GM12878 (cell line): ENCODE measurements around the gene ZNF331. TPM values are rescaled to one million over a fixed set of nuclear protein-coding genes. Genes with fewer than 3 reads are reported as not detected.

Experiments used
- BACH1 ChIP-seq: fragments of 450-650 bp; IDR thresholded peaks from 2 replicates; pipeline ENCODE4 v1.6.1; 2017; ENCODE audit warnings: mild to moderate bottlenecking, borderline replicate concordance
- CBFB ChIP-seq: IDR thresholded peaks from 2 replicates; pipeline ENCODE4 v1.6.1; 2016; ENCODE audit warnings: antibody characterized with exemption, low read depth
- CBX5 ChIP-seq: sonication (generic); IDR thresholded peaks from 2 replicates; pipeline ENCODE4 v1.6.1; 2016; ENCODE audit warnings: low read depth, moderate library complexity, mild to moderate bottlenecking, inconsistent platforms
- FOXM1 ChIP-seq: IDR thresholded peaks from 2 replicates; pipeline ENCODE4 v1.6.1; 2012; ENCODE audit warnings: low read depth, mild to moderate bottlenecking, inconsistent platforms, low read length, moderate library complexity
- SIX5 ChIP-seq: IDR thresholded peaks from 2 replicates; pipeline ENCODE4 v1.6.1; 2011; ENCODE audit warnings: mild to moderate bottlenecking, low read depth, low read length, moderate library complexity; ENCODE audit not compliant: severe bottlenecking
- SREBF1 ChIP-seq: IDR thresholded peaks from 2 replicates; pipeline ENCODE4 v1.6.1; 2012; ENCODE audit warnings: mild to moderate bottlenecking, low read length
- SREBF2 ChIP-seq: IDR thresholded peaks from 2 replicates; pipeline ENCODE4 v1.6.1; 2012; ENCODE audit warnings: mild to moderate bottlenecking, low read length
- STAT3 ChIP-seq: IDR thresholded peaks from 2 replicates; pipeline ENCODE4 v1.6.1; 2011; ENCODE audit warnings: low read depth, low read length, improper control_type of control experiment
- SUPT20H ChIP-seq: IDR thresholded peaks from 2 replicates; pipeline ENCODE4 v1.6.1; 2011; ENCODE audit warnings: low read depth, mild to moderate bottlenecking, low read length, moderate library complexity, borderline replicate concordance; ENCODE audit not compliant: control insufficient read depth
- TCF7 ChIP-seq: IDR thresholded peaks from 2 replicates; pipeline ENCODE4 v1.6.1; 2014; ENCODE audit warnings: antibody characterized with exemption, borderline replicate concordance
- YBX1 ChIP-seq: fragments of 450-650 bp; IDR thresholded peaks from 2 replicates; pipeline ENCODE4 v1.6.1; 2016; ENCODE audit warnings: antibody characterized with exemption
- YY1 ChIP-seq: IDR thresholded peaks from 2 replicates; pipeline ENCODE4 v1.6.1; 2011; ENCODE audit warnings: low read depth, mild to moderate bottlenecking, low read length
- ZNF207 ChIP-seq: fragments of 450-650 bp; IDR thresholded peaks from 2 replicates; pipeline ENCODE4 v1.6.1; 2014; ENCODE audit warnings: antibody characterized with exemption, mild to moderate bottlenecking, borderline replicate concordance
- ZNF384 ChIP-seq: IDR thresholded peaks from 2 replicates; pipeline ENCODE4 v1.6.1; 2012; ENCODE audit warnings: low read depth, mild to moderate bottlenecking, low read length, improper control_type of control experiment, borderline replicate concordance
- ZNF622 ChIP-seq: fragments of 450-650 bp; IDR thresholded peaks from 2 replicates; pipeline ENCODE4 v1.6.1; 2017; ENCODE audit warnings: mild to moderate bottlenecking, inconsistent platforms
- polyA plus RNA-seq, 11 experiments: library from polyadenylated mRNA; depleted of rRNA in 4 of 11; unstranded in 6 of 11; stranded (reverse) in 5 of 11; fragments of >200 nt; fragmentation: Nextera tagmentation in 4 of 11; fragmentation: Illumina TruSeq in 1 of 11; extraction: Ambion mirVana in 4 of 11; extraction: Trizol in 1 of 11; gene quantifications; 1 replicate in 1 of 11; 2 replicates in 10 of 11; pipeline versions ENCODE4 v1.2.1 to v1.2.3, GENCODE V29; 2011 to 2016; ENCODE audit warnings: inconsistent platforms in 2 of 11, missing spikeins in 2 of 11, low read depth in 1 of 11
- total RNA-seq, 4 experiments: library from RNA; depleted of rRNA in 3 of 4; stranded (reverse); fragments of >200 nt in 3 of 4; fragmentation: Illumina TruSeq in 1 of 4; extraction: Trizol in 1 of 4; gene quantifications; 2 replicates each; pipeline versions ENCODE4 v1.2.1 to v1.2.3, GENCODE V29; 2013 to 2021
- TF ChIP-seq, protein P1 (sequence below): IDR thresholded peaks from 2 replicates; pipeline ENCODE4 v1.6.1; 2012; ENCODE audit warnings: low read depth, low read length, improper control_type of control experiment
- TF ChIP-seq, protein P2 (sequence below): IDR thresholded peaks from 2 replicates; pipeline ENCODE4 v1.6.1; 2012; ENCODE audit warnings: improper control_type of control experiment, low read depth, low read length; ENCODE audit not compliant: insufficient replicate concordance
- TF ChIP-seq, protein P3 (sequence below): fragments of 150-350 bp; IDR thresholded peaks from 2 replicates; pipeline ENCODE4 v1.6.1; 2014; ENCODE audit warnings: mild to moderate bottlenecking, low read depth, low read length
- TF ChIP-seq, protein P4 (sequence below): fragments of 450-650 bp; formaldehyde crosslinking; IDR thresholded peaks from 2 replicates; pipeline ENCODE4 v1.4.0; 2022; ENCODE audit warnings: mild to moderate bottlenecking, moderate library complexity

Gene ZNF331
- total and polyA plus RNA-seq, 10 of the 15 experiments (the other 5 are each of a cell fraction or from before 2014, with no cell fraction given): 2.6 to 11.5 (median 5.3) TPM

DNA sequence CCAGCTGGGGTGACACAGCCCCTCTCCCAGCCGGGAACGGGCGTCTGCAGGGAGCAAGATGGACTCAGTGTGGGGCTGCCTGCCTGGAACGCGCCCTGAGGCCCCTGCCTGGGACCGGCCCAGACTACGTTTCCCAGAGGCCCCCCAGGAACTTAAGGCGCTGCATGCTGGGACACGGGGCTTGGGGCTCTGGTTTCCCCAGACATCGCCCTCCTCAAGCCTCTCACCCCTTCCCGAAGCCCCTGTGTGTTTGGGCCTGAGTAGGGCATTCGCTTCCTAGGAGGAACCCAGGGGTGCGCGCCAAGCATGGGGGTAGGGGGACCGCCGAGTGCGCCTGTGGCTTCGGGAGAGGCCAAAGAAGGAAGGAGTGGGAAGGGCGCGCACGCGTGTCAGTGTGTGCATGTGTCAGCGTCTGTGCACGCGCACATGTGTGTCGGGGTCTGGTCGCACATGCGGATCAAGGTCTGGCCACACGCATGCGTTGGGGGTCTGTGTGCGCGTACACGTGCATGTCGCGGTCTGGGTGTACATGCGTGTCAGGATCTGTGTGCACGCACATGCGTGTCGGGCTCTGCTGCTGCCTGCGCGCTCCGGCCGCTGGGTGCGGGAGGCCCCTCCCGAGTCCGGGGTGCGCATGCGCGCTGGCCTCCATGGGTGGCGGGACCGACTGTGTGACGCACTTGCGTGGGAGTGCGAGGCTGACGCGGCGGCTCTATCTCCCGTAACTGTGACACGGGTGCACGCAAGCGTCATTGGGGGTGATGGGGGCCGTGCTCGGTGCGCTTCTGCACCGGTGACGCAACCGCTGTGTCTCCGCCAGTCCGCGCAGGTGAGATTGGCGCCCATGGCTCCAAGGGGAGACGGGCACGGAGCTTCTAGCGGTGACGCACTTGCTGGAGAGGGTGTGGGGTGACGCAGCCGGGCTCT is 16.2 kb downstream of the ZNF331 start (continued):
- no peak for TF ChIP-seq ZNF622
- TF ChIP-seq FOXM1: no peak
- TF ChIP-seq SUPT20H: no peak
- TF ChIP-seq SREBF2: no peak
- TF ChIP-seq YBX1: no peak
- no peak for TF ChIP-seq ZNF384
- TF ChIP-seq, protein P1, sequence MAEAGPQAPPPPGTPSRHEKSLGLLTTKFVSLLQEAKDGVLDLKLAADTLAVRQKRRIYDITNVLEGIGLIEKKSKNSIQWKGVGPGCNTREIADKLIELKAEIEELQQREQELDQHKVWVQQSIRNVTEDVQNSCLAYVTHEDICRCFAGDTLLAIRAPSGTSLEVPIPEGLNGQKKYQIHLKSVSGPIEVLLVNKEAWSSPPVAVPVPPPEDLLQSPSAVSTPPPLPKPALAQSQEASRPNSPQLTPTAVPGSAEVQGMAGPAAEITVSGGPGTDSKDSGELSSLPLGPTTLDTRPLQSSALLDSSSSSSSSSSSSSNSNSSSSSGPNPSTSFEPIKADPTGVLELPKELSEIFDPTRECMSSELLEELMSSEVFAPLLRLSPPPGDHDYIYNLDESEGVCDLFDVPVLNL: 0 out of 2 replicates have a peak, but pooled peaks have one; percentile 21
- peak; percentile 57 for TF ChIP-seq SIX5
- TF ChIP-seq, protein P2, sequence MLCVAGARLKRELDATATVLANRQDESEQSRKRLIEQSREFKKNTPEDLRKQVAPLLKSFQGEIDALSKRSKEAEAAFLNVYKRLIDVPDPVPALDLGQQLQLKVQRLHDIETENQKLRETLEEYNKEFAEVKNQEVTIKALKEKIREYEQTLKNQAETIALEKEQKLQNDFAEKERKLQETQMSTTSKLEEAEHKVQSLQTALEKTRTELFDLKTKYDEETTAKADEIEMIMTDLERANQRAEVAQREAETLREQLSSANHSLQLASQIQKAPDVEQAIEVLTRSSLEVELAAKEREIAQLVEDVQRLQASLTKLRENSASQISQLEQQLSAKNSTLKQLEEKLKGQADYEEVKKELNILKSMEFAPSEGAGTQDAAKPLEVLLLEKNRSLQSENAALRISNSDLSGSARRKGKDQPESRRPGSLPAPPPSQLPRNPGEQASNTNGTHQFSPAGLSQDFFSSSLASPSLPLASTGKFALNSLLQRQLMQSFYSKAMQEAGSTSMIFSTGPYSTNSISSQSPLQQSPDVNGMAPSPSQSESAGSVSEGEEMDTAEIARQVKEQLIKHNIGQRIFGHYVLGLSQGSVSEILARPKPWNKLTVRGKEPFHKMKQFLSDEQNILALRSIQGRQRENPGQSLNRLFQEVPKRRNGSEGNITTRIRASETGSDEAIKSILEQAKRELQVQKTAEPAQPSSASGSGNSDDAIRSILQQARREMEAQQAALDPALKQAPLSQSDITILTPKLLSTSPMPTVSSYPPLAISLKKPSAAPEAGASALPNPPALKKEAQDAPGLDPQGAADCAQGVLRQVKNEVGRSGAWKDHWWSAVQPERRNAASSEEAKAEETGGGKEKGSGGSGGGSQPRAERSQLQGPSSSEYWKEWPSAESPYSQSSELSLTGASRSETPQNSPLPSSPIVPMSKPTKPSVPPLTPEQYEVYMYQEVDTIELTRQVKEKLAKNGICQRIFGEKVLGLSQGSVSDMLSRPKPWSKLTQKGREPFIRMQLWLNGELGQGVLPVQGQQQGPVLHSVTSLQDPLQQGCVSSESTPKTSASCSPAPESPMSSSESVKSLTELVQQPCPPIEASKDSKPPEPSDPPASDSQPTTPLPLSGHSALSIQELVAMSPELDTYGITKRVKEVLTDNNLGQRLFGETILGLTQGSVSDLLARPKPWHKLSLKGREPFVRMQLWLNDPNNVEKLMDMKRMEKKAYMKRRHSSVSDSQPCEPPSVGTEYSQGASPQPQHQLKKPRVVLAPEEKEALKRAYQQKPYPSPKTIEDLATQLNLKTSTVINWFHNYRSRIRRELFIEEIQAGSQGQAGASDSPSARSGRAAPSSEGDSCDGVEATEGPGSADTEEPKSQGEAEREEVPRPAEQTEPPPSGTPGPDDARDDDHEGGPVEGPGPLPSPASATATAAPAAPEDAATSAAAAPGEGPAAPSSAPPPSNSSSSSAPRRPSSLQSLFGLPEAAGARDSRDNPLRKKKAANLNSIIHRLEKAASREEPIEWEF: no peak
- TF ChIP-seq CBX5: no peak
- TF ChIP-seq, protein P3, sequence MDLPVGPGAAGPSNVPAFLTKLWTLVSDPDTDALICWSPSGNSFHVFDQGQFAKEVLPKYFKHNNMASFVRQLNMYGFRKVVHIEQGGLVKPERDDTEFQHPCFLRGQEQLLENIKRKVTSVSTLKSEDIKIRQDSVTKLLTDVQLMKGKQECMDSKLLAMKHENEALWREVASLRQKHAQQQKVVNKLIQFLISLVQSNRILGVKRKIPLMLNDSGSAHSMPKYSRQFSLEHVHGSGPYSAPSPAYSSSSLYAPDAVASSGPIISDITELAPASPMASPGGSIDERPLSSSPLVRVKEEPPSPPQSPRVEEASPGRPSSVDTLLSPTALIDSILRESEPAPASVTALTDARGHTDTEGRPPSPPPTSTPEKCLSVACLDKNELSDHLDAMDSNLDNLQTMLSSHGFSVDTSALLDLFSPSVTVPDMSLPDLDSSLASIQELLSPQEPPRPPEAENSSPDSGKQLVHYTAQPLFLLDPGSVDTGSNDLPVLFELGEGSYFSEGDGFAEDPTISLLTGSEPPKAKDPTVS: no peak
- no peak for TF ChIP-seq CBFB
- TF ChIP-seq SREBF1: no peak
- TF ChIP-seq STAT3: no peak
- TF ChIP-seq, protein P4, sequence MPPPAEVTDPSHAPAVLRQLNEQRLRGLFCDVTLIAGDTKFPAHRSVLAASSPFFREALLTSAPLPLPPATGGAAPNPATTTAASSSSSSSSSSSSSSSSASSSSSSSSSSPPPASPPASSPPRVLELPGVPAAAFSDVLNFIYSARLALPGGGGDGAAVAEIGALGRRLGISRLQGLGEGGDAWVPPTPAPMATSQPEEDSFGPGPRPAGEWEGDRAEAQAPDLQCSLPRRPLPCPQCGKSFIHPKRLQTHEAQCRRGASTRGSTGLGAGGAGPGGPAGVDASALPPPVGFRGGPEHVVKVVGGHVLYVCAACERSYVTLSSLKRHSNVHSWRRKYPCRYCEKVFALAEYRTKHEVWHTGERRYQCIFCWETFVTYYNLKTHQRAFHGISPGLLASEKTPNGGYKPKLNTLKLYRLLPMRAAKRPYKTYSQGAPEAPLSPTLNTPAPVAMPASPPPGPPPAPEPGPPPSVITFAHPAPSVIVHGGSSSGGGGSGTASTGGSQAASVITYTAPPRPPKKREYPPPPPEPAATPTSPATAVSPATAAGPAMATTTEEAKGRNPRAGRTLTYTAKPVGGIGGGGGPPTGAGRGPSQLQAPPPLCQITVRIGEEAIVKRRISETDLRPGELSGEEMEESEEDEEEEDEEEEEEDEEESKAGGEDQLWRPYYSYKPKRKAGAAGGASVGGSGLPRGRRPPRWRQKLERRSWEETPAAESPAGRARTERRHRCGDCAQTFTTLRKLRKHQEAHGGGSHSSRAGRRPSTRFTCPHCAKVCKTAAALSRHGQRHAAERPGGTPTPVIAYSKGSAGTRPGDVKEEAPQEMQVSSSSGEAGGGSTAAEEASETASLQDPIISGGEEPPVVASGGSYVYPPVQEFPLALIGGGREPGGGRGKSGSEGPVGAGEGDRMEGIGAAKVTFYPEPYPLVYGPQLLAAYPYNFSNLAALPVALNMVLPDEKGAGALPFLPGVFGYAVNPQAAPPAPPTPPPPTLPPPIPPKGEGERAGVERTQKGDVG (CRISPR knock-in tag): no peak
- TF ChIP-seq TCF7: no peak
- TF ChIP-seq BACH1: peak; percentile 77; the same call in 1 of the 2 replicates
- TF ChIP-seq YY1: peak; percentile 25; the same call in 1 of the 2 replicates
- no peak for TF ChIP-seq ZNF207
